Neural cell (in vitro differentiated cells): ENCODE results near the gene EHBP1.

Experiments
- CTCF ChIP-seq: fragments of 450-650 bp; IDR thresholded peaks from 2 replicates; pipeline ENCODE4 v1.5.1; 2014; ENCODE audit warnings: antibody characterized with exemption, mild to moderate bottlenecking, moderate library complexity; ENCODE audit not compliant: poor library complexity, severe bottlenecking
- EZH2 ChIP-seq: fragments of 200-600, 300-800 bp; shearing (Covaris generic), sonication (generic); IDR thresholded peaks from 2 replicates; pipeline ENCODE4 v1.6.1; 2014; ENCODE audit warnings: antibody characterized with exemption, low read length, borderline replicate concordance, mild to moderate bottlenecking; ENCODE audit not compliant: insufficient read depth, poor library complexity, severe bottlenecking
- POLR2AphosphoS5 ChIP-seq: IDR thresholded peaks from 2 replicates; pipeline ENCODE4 v1.6.1; 2012
- RAD21 ChIP-seq: fragments of 450-650 bp; conservative IDR thresholded peaks from 2 replicates; pipeline ENCODE4 v1.6.1; 2014; ENCODE audit warnings: antibody characterized with exemption, mild to moderate bottlenecking, moderate library complexity
- SMC3 ChIP-seq: fragments of 450-650 bp; conservative IDR thresholded peaks from 2 replicates; pipeline ENCODE4 v1.6.1; 2014; ENCODE audit warnings: antibody characterized with exemption, mild to moderate bottlenecking, moderate library complexity; ENCODE audit not compliant: poor library complexity
- TAF1 ChIP-seq: IDR thresholded peaks from 2 replicates; pipeline ENCODE4 v1.6.1; 2012; ENCODE audit warnings: low read depth

DNA sequence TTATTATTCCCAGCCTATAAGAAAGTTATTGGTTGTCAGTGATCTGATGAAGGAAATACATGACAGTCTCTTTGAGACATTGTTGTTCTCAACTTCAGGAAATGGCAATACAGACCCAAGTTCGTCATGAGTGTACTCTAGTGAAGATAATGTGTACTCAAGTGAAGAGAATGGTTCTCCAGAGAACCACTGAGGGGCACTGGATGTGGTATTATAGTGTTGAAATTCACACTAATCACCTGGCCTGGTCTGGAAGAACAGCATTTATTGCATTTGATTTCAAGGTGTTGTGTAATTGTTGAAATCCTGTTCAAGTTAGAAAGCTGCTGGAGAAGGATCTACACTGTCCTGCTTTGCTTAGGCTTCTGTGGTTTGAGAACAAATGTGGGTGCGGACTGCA is 321.7 kb downstream of the EHBP1 start:
- TF ChIP-seq EZH2 (no peak), SMC3 (no peak), CTCF (no peak), POLR2AphosphoS5 (no peak), TAF1 (no peak), RAD21 (no peak)
